Renal cortical epithelial cell (primary cell): Measurements from ENCODE around the gene ITPR3. TPM values are rescaled to one million over a fixed set of nuclear protein-coding genes. Genes with fewer than 3 reads are reported as not detected.

Source experiments
- DNase-seq: peaks from one replicate; pipeline ENCODE4 v3.0.0-alpha.2; 2011; ENCODE audit warnings: low read depth
- total RNA-seq: library from RNA; depleted of rRNA; stranded (reverse); fragments of >200 nt; gene quantifications from 2 replicates; pipeline ENCODE4 v1.2.3, GENCODE V29; 2014

Gene ITPR3
- total RNA-seq, 1 donor from 2014 or later, result 173 TPM

DNA sequence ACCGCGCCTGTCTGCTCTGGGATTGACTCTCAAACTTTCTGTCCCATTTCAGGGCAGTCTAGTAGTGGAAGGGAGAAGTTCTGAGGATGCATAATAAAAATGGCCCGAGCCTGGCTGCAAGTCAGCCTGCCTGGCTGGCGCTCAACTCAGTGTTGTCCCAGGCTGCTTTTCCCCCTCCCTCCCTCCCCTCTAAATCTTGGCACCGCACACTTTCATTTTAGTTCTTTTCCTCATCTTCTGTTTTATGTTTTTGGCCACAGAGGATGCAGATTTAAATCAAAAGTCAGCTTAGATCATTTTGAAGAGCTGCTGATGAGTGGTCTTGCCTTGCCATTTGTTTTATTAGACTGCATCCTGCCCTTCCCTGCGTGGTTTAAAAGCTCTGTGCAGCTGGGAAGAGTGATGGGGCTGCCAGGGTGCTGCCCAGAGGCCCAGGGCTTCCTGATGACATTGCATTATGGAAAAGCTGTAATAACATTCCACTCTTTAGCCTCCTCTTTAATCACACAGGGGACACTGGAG is 96.9 kb downstream of the ITPR3 start:
- DNase-seq, result no peak

DNA sequence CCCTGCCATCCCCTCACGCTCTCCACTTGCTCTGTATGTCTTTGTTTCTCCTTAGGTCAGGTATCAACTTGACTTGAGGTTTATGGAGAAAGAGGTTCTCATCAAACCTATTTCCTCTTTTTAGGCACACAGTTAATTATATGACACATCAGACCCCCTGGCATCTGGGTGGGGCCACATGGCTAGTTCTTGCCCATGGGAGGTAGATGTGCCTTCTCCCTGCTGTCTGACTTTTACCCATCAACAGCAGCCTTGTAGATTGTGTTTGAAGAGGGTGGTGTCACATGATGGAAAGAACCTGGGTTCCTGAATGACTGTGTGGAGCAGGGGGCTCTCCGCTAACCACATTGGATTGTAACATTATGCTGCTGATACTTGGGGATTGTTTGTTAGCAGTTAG is 97.6 kb downstream of the ITPR3 start:
- DNase-seq, result no peak

DNA sequence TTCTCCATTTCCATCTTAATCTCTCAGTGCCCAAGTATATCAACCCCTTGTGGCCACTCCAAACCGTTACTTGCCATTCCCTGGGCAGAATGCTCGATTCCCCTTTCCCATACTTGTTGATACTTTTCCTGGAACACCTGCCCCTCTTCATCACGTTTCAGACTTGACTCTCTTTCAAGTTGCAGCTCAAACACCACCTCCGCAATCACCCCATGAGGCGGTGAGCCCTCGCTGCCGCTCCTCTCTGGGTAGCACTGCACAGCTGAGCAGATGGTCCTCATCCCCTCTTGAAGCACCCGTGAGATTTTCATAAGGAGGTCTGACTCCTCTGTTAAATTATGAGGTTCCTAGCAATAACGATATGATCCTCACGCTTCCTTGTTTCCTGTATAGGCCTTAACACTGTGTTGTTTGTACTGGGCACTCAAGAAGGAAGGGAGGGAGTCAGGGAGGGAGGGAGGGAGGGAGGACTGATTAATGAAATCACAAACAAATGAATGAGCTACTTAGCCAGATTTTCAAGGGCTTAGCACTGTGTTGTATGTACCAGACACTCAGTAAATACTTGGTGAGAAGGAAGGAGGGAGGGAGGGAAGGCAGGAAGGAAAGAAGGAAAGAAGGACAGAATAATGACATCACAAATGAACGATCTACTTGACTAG is 98.3 kb downstream of the ITPR3 start:
- no peak for DNase-seq

DNA sequence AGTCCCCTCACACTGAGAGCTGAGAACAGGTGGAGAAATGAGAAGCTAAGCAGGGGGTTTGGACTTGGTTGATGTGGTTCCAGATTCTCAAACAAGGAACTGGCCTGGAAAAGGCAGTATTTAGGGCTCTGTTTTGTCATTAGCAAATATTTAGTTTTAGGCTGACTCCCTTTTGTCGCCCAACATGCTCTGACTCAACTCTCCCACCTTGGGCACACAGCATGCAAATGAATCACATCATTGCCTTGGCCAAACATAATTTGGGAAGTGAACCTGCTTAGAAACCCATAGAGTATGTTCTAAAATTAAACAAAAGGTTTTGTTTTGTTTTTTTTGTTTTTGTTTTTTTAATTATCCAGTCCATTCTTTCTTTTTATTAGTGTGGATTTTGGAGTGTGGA is 99.9 kb downstream of the ITPR3 start:
- DNase-seq, result no peak

DNA sequence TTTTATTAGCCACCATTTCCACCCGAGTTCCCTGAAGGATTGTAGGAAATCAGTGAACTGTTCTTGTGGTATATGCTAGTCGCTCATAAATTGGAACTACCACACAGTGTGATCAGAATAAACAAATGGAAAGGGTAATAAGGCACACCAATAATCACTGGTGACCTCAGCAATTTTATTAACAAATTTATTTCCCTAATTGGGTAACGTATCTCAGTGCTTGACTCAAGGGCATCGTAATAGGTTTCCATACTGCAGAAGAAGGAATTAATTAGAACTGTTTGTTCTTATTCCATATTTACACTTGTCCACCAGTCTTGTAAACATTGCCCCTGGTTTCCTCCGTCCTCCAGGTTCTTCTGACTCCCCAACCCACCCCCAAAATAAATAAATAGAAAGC is 100.4 kb downstream of the ITPR3 start:
- no peak for DNase-seq

DNA sequence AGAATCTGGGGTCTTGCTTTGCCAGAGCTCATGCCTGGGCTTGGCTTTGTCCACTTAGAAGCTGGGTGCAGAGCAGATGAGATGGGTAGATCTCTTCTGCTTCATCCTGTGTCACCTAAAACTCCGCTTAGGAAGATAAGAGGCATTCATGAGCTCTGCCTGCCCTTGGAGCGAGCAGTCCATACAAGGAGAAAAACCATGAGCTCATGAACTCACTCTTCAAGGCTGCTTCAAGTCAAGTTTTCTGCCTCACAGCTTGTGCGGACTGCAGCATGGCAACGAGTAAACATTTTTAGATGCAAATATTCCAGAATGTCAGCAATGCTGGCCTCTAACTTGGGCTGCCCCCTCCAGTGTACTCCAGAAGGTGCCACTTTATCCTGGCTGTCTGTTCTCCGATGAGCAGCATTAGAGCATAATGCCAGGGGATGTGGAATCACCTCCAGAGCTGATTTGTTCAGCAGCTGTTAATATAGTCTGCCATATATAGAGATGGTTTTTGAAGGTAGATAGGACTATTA is 101.0 kb downstream of the ITPR3 start:
- no peak for DNase-seq

DNA sequence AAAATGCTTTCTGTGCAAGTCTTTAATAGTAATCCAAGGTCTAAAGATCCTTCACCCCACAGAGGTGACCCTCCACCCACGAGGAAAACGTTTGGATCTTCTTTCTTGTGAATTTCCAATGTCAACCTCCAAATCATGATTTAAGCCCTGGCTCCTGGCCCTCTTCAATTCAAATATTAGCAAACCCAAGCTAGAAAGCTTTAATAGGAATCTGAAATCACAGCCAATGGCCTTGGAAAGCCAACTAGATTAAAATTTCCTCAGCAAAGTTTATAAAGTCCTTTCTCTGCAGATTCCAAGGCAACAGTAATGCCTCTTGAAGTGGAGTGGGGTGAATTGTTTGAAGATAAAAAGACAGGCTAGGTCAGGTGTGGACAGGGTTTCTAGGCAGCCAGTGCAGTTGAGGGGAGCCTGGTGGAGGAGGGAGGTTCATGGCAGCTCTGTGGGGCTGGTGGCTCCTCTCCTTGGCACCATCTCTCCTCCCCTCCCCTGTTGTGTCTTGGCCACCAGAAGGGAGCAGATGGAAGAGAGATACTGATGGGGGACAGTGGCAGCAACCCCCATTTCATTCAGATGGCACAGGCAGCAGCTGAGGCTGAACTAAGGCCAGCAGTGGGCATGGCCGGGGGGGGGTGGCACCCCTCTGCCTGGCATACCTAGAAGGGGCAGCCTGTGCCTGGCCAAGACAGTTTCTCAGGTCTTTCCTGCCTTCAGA is 102.4 kb downstream of the ITPR3 start:
- no peak for DNase-seq

DNA sequence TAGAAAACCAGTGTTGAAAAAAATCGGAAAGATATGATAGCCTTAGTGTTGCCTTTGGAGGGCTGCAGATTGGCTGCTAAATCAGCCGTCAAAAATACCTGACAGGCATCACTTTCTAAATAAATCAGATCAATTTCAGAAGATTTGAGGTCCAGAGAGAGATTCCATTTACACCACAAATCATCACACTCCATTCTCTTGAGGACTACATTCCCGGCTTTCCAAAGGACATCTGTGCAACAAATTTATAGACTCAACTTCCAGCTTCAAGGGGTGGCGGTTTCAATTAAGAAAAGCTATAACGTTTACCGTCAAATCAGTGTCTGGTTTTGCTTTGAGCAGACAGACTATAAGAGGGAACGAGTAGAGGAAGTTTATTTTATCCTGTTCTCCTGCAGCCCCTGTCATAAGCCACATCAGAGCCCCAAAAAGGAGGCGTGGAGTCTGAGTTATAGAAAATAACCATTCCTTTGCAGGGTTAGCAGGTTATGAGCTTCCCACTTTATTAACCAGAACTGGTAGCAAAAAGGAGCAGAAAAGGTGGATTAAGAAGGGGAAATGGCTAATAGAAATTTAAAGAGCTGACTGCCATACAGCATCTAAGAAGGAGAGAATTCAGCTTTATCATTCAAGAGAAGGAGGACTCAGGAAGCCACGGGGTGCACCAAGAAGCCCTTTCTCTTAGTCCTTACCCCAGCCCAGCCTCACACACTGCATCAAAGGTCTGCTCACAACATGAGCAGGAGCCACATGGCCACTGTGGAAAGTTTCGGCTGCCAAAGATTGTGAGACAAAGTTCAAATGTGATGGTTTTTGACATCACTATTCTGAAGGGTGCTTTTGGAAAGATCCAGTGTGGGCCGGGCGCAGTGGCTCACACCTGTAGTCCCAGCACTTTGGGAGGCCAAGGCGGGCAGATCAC is 103.2 kb downstream of the ITPR3 start:
- no peak for DNase-seq

DNA sequence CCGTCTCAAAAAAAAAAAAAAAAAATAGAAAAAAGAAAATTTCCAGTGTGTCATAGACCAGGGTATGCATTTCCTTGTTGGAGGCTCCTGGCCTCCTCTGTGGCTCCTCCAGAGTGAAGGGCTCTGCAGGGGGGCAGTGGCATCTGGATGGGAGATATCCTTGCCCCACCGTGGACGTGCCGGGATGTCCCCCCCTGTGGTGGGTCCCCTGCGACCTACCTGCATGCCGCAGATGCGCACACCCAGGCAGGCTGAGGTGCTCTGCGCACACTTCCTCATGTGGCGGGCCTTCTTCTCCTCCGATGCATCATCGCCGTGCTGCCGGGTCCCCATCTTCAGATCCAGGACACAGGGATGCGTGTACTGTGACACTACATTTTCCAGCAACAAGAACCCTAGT is 104.1 kb downstream of the ITPR3 start:
- DNase-seq, result no peak

DNA sequence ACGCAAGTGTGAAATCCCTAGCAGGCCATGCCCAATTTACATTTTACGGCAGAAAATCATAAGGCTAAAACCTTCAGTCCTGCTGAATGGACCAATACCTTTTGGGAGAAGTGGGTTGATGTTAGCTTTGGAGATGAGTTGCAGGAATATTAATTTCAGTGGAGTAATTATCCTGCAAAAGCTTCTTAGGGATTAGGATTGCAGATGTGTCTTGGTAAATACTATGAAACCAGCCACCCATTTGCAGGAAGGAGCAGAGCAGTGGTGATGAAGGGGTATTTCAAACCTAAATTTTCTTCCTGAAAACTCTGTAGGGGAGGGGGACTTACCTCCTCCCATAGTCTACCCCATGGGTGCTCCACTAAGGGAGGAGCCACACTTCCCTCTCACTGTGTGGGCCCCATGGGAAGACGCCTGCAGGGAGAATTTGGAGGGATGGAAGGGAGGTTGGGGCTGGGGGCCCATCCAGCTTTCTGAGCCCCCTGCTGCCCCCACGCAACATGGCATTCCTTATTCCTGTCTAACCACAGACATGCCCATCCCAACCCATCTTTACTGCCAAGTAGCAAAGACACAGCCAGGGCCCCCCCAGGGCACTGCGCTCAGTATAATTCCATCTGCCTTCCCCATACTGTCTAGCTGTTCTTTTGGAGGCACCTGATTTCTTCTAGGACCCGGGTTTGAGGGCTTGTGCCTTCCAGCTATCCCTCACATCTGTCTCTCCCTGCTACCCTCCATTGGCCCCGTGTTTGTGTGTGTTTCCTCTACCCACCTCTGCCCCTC is 105.0 kb downstream of the ITPR3 start:
- no peak for DNase-seq

DNA sequence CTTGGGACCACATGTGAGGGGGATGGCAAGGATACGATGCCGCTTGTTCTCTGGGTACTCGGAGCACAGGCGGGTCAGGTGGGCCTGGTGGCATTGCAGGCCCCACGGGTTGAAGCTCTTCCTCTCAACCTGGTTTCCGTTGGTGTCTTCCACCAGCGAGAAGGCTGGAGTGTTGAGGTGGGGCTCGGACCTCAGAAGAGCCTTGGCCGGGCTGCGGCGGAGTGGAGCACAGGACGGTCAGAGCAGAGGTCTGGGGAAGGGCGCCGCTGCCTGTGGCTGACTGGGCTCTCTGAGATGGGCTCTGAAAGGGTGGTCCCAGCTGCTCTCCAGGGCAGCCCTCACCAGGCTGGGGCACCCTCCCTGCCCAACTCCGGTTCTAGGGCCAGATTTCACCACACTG is 105.6 kb downstream of the ITPR3 start:
- DNase-seq, result no peak

DNA sequence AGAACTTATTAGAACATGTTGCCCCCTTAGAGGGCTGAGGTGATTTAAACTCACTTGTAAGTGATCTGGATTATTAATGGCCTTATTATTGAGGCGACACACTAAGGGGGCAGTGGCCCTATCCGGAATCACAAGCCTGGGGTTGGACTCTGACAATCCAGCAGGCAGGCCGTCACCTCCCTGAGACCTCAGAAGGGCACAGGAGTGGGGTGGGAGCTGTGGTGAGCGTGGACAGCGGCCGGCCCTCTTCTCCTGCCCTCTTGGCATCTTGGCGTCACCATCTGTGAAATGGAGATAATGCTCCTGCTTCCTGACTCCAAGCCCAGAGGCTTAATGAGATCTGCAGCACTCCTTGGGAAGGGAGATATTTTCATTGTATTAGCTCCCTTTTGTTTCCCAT is 106.0 kb downstream of the ITPR3 start:
- no peak for DNase-seq

DNA sequence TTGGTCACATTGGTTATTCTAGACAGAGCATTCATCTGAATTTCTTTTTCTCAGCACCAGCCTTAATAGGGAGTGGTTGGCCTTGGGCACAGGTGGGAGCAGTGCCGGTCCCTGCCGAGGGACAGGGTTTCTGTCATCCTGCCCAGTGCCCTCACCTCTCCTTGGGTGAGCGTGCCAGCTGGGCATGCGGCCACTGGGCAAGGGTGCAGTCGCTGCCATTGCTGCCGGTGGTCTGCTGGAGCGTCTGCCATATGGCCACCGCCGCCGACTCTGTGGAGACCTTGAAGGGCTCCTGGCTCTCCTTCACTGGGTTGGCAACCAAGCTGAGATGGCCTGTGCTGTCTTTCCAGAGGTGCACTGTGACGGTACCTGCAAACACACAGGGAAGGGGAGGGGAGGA is 106.8 kb downstream of the ITPR3 start:
- no peak for DNase-seq

DNA sequence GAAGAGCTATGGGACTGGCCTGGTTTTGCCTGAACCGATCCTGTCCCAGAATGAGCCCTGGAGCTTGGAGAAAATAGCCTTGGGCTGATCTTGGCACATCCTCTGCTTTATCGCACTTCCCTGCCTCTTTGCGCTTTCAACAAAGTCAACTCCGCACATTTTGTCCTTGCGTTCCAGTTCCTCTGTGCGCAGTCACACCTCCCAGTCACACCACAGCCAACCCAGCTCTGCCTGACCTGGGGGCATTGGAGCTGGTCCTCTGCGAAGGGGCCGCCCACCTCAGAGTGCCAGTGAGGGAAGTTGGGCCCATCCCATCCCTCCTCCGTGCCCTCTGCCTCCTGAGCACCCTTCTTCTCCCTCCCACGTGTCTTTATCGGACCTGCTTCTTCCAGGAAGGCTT is 107.3 kb downstream of the ITPR3 start:
- DNase-seq, result no peak

DNA sequence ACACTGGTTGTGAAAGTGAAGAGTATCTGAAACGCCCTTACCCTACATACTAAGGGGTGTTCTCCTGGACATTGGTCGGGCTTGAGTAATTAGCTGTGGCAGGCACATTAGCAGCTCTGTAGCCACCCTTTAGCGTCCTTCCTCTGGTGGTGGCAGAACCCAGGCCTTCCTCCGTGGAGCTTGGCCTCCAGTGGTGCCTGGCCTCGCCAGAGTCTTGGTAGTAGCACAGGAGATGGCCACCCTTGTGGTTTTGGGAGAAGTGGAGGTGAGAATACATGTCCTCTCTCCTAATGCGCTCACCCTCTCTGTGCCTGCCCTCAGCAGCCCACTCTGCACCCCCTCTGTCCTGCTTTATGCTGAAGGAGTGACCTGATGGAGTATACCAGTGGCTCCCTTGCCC is 107.9 kb downstream of the ITPR3 start:
- no peak for DNase-seq

DNA sequence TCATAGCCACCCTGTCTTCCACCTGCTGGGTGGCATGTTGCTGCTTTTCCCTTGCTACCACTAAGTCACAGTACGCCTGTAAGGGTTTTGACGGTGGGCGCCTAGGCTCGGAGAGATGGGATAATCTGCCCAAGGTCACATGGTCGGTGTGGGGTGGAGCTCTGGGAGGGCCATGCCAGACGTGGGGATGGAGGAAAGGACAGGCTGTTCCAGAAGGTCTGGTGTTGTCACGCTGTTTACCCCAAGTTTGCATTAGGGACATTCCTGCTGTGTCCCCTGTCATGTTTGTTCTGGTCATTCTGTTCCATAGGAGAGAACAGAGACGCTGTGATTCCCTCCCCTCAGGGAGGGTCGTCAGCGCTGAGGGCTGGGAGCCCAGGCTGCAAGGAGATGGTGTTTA is 109.5 kb downstream of the ITPR3 start:
- DNase-seq, result no peak

DNA sequence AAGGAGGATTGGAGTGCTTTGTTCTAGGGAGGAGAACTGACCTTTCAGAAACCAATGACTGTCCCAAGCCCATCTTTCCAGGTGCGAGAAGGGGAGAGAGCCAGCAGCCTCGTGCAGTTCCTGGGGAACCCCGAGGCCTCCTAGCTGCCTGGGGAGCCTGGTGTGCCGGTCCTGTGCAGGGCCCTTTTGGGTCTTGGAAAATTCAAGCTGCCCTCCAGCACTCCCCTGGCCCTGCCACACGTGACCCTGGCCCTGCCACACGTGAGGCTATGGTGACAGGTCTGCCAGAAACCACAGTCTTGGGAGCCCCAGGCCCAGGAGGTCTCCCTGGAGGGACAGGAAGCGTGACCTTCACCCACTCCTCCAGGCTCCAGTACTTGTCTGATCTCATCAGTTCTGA is 109.9 kb downstream of the ITPR3 start:
- DNase-seq, result no peak

DNA sequence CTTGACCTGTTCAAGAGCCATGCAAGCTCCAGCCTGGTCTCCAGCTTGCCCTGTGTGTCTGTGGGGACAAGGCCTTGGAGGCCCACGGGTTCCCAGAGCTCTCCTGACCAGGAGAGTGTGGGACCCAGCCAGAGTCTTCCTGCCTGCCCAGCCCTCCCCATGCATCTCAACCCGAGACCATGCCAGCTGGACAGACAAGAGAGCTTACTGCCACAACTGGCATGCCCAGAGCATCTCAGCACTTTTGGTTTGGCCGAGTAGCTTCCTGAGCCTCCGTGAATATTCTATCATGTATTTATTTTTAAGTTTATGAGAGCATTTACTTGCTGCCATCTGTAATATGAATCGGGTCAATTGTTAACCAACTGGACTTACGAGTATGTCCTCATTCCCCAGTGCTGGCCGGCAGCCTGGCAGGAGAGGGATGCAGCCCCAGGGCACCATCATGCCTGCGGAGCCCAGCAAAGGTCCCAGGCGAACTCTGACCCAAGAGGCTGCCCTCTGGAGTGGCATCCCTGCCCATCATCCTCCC is 110.7 kb downstream of the ITPR3 start:
- DNase-seq, result no peak

DNA sequence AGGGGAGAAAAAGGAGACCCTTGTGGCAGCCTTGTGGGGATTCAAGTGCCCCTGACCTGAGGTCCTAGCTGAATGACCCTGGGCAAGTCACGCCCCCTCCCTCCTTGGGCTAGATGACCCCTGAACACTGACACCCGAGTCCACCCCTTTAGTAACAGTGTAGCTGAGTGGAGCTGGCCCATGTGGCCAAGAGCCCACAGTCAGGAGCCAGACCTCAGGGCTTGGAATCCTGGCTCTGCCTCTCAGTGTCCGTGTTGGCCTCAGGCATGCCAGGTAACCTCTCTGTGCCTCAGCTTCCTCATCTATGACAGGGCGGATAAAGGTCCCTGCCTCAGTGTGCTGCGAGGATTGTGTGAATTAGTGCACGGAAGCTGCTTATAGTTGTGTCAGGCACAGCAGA is 111.3 kb downstream of the ITPR3 start:
- no peak for DNase-seq

DNA sequence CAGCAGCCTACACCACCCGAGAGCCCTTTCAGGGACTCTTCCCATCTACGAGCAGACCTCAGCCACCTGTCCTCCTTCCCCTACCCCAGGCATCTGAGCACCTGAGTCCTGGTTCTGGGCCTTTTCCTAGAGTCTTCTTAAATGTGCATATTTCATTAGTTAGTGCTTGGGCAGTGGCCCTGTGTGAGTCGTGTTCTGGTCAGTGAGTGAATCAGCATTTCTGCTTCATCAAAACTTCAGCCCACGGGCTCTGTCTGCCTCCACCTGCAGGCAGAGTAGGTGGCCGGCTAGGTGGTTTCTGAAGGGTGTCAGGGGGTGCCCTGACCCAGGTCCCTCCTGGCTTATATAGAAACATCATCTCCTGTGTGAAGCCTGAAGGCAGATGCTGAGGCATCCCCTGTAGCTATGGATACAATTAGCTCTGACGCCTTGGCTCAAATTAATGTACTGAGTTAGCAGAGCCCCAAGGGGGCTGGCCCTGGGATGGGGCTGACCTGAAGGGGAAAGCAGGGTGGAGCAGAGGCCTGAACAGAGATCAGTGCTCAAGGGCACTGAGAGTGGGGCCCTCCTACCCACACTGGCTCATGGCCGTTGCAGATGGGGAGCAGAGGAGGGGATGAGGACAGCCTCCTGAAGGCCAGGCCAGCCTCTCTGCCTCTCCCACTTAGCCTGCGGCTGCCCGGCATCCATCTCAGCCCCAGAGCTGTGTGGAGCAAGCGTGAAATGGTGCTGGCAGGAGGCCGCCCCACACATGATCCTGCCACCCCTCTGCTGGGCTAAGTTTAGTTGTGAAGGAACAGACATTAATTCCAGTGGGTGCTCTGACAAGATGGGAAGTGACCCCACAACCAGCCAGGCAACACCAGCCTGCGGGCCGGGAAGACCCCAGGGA is 111.9 kb downstream of the ITPR3 start:
- no peak for DNase-seq
